A549 (cell line): ENCODE data around the gene OTUB2. TPM values are rescaled to one million over a fixed set of nuclear protein-coding genes. Genes with fewer than 3 reads are reported as not detected.

Experiments used
- ATAC-seq, 2 experiments: fragments of 200-7000 bp in 1 of 2; fragments of >200 bp in 1 of 2; cut with Nextera tagmentation in 1 of 2; cut with Tn5 transposase in 1 of 2; 3 replicates each; pipeline versions ENCODE4 v1.8.0 to v1.9.1; 2018 to 2020; ENCODE audit warnings: mild to moderate bottlenecking in 1 of 2, moderate library complexity in 1 of 2
- CTCF ChIA-PET: fragments of 300-600 bp; sonication (Branson Sonifier 250); formaldehyde crosslinking; extraction: SDS; loops from one replicate; lab custom pipeline; 2021; ENCODE audit warnings: antibody characterized with exemption, inconsistent platforms; lab: Yijun Ruan, JAX
- POLR2A ChIA-PET: fragments of 350-600 bp; formaldehyde crosslinking; extraction: SDS; loops from one replicate; lab custom pipeline; 2021; ENCODE audit warnings: antibody characterized with exemption, inconsistent platforms; lab: Yijun Ruan, JAX
- DNase-seq, 2 experiments: peaks; one replicate each; pipeline versions ENCODE4 v3.0.0 to v3.0.0-alpha.2; 2011 to 2016; ENCODE audit warnings: low read depth in 1 of 2, low spot score in 1 of 2
- FAIRE-seq: peaks from 2 replicates; lab custom pipeline; 2011; peaks lifted over from hg19 to GRCh38; lab: Jason Lieb, UNC
- H3K27ac ChIP-seq, 2 experiments: fragments of >200 bp; sonication (Bioruptor Twin); formaldehyde crosslinking; 3 replicates each; pipeline ENCODE4 v1.5.1; 2016 to 2017
- H3K4me1 ChIP-seq: fragments of >200 bp; sonication (Bioruptor Twin); formaldehyde crosslinking; 3 replicates; pipeline ENCODE4 v1.6.1; 2016
- H3K4me2 ChIP-seq: fragments of >200 bp; sonication (Bioruptor Twin); formaldehyde crosslinking; 3 replicates; pipeline ENCODE4 v1.6.1; 2016
- H3K4me3 ChIP-seq: fragments of >200 bp; sonication (Bioruptor Twin); formaldehyde crosslinking; 3 replicates; pipeline ENCODE4 v1.5.1; 2016
- H3K9me3 ChIP-seq: fragments of >200 bp; sonication (Bioruptor Twin); formaldehyde crosslinking; 3 replicates; pipeline ENCODE4 v1.6.1; 2016
- BCL3 ChIP-seq: fragments of >200 bp; sonication (Bioruptor Twin); formaldehyde crosslinking; IDR thresholded peaks from 3 replicates; pipeline ENCODE4 v1.6.1; 2016
- CHD2 ChIP-seq: fragments of 150-350 bp; IDR thresholded peaks from 2 replicates; pipeline ENCODE4 v1.6.1; 2014; ENCODE audit warnings: low read length; ENCODE audit not compliant: partially characterized antibody
- EHF ChIP-seq: fragments of 250-450 bp; sonication (Bioruptor Pico); IDR thresholded peaks from 2 replicates; pipeline ENCODE4 v1.5.0; 2020; ENCODE audit warnings: mild to moderate bottlenecking
- ELK1 ChIP-seq: fragments of 150-350 bp; IDR thresholded peaks from 2 replicates; pipeline ENCODE4 v1.6.1; 2014; ENCODE audit warnings: low read depth, mild to moderate bottlenecking, low read length
- JUNB ChIP-seq: fragments of >200 bp; sonication (Bioruptor Twin); formaldehyde crosslinking; IDR thresholded peaks from 2 replicates; pipeline ENCODE4 v1.6.1; 2016
- KDM1A ChIP-seq: fragments of 200-600 bp; sonication (generic); IDR thresholded peaks from 2 replicates; pipeline ENCODE4 v1.6.1; 2016; ENCODE audit warnings: low read depth, mild to moderate bottlenecking
- KDM5A ChIP-seq: fragments of 200-600 bp; sonication (generic); IDR thresholded peaks from 2 replicates; pipeline ENCODE4 v1.6.1; 2016; ENCODE audit warnings: antibody characterized with exemption, mild to moderate bottlenecking
- NPAS2 ChIP-seq: fragments of 250-450 bp; sonication (Bioruptor Pico); IDR thresholded peaks from 2 replicates; pipeline ENCODE4 v1.8.0; 2022; ENCODE audit warnings: mild to moderate bottlenecking, moderate library complexity, borderline replicate concordance
- RAD21 ChIP-seq, 2 experiments: fragments of >200 bp in 1 of 2; sonication (Bioruptor Twin) in 1 of 2; formaldehyde crosslinking in 1 of 2; IDR thresholded peaks in 1 of 2; conservative IDR thresholded peaks in 1 of 2; 2 replicates in 1 of 2; 3 replicates in 1 of 2; pipeline ENCODE4 v1.6.1; 2012 to 2018; ENCODE audit warnings: inconsistent platforms in 1 of 2
- RARB ChIP-seq: fragments of 250-450 bp; sonication (Bioruptor Pico); IDR thresholded peaks from 2 replicates; pipeline ENCODE4 v1.8.0; 2021; ENCODE audit warnings: mild to moderate bottlenecking, moderate library complexity
- RCOR1 ChIP-seq: fragments of 150-350 bp; IDR thresholded peaks from 2 replicates; pipeline ENCODE4 v1.6.1; 2014; ENCODE audit warnings: antibody characterized with exemption, low read length, low read depth
- SMC3 ChIP-seq: fragments of >200 bp; sonication (Bioruptor Twin); formaldehyde crosslinking; IDR thresholded peaks from 3 replicates; pipeline ENCODE4 v1.6.1; 2018; ENCODE audit warnings: inconsistent platforms
- ZFP36 ChIP-seq: fragments of 450-650 bp; IDR thresholded peaks from 2 replicates; pipeline ENCODE4 v1.6.1; 2014; ENCODE audit warnings: borderline replicate concordance; ENCODE audit not compliant: partially characterized antibody
- ZNF302 ChIP-seq: fragments of 250-450 bp; sonication (Bioruptor Pico); IDR thresholded peaks from 2 replicates; pipeline ENCODE4 v1.9.0; 2021; ENCODE audit warnings: inconsistent platforms, mild to moderate bottlenecking, moderate library complexity
- WGBS: methylation state at CpG from one replicate; pipeline ENCODE4 v1.1.6; 2017; ENCODE audit errors: missing lambda C conversion rate; 5-methylcytosine and 5-hydroxymethylcytosine counted together
- polyA plus RNA-seq, 4 experiments: library from polyadenylated mRNA; depleted of rRNA in 3 of 4; stranded (reverse); fragments of >200 nt; fragmentation: RNase III in 1 of 4; extraction: RNeasy Plus Mini Kit Qiagen cat#74134 plus additional on column Dnase treatment in 1 of 4; gene quantifications; 2 replicates in 3 of 4; 3 replicates in 1 of 4; pipeline ENCODE4 v1.2.3, GENCODE V29; 2011 to 2017

OTUB2 gene
- polyA plus RNA-seq, 2 of the 4 experiments (the other 2 are of a cell fraction): 1.2 to 2.5 TPM

GRCh38 chr14:93998871-93999403 lies 27.2 kb upstream of the OTUB2 start:
- Histone ChIP-seq H3K27ac (no peak overlapping the region), H3K4me1 (peaks cover 12% of the 10 kb centered on the region; the same call in 2 of the 3 replicates), H3K4me2 (no peak overlapping the region), H3K9me3 (no peaks in the 10 kb centered on the region), H3K4me3 (no peak overlapping the region)
- ATAC-seq: no peak
- POLR2A ChIA-PET: interaction anchor here (1.0 kb wide), 1 partner anchor 60 kb away, joined by 3 read pairs; no protein-coding TSS in a partner anchor
- TF ChIP-seq EHF (CRISPR knock-in tag): no peak
- TF ChIP-seq RCOR1: no peak
- no peak for TF ChIP-seq ZNF302 (CRISPR knock-in tag)
- TF ChIP-seq ELK1: no peak
- no peak for TF ChIP-seq KDM5A
- FAIRE-seq: no peak
- CTCF ChIA-PET: interaction anchor here (0.6 to 12.5 kb wide), 8 partner anchors 13 to 138 kb away, joined by 3 to 400 read pairs (median 20); no protein-coding TSS in a partner anchor
- 100% methylated on average over 1 of the region's 7 CpGs for WGBS
- DNase-seq: no peak

- CTCF ChIA-PET: interaction anchor here (0.6 to 12.5 kb wide), 12 partner anchors 10 to 370 kb away, joined by 3 to 400 read pairs (median 5); no protein-coding TSS in a partner anchor
Observed at GRCh38 chr14:93999573-93999972, 26.6 kb upstream of the OTUB2 start.

GRCh38 chr14:94000267-94000666 lies 25.9 kb upstream of the OTUB2 start:
- Histone ChIP-seq H3K4me2 (no peak overlapping the region), H3K27ac (no peak overlapping the region), H3K4me3 (no peak overlapping the region), H3K4me1 (peaks cover 3% of the 10 kb centered on the region; the same call in 2 of the 3 replicates), H3K9me3 (no peaks in the 10 kb centered on the region)
- POLR2A ChIA-PET: no interaction called here
- CTCF ChIA-PET: interaction anchor here (0.7 to 12.5 kb wide), 13 partner anchors 8 to 137 kb away, joined by 3 to 400 read pairs (median 11); no protein-coding TSS in a partner anchor
- FAIRE-seq: no peak
- no peak for DNase-seq
- 53% methylated on average over 6 of the region's 6 CpGs for whole genome bisulfite sequencing
- ATAC-seq: no peak
- TF ChIP-seq KDM1A (no peak), ZFP36 (peak; percentile 76)

More at GRCh38 chr14:93999573-93999972, 26.6 kb upstream of the OTUB2 start:
- POLR2A ChIA-PET: interaction anchor here (1.0 kb wide), 1 partner anchor 60 kb away, joined by 3 read pairs; no protein-coding TSS in a partner anchor
- Histone ChIP-seq H3K9me3 (no peaks in the 10 kb centered on the region), H3K4me2 (no peak overlapping the region), H3K4me3 (no peak overlapping the region), H3K4me1 (peaks cover 10% of the 10 kb centered on the region; the same call in 2 of the 3 replicates), H3K27ac (no peak overlapping the region)
- no peak for ATAC-seq
- TF ChIP-seq CHD2 (no peak), ZNF302 (CRISPR knock-in tag) (no peak), NPAS2 (no peak), RAD21 (conservative IDR thresholded peaks at IDR 0.05 in 1 of 2, IDR thresholded peaks at IDR 0.05 in 1 of 2) (no peak), BCL3 (no peak), RARB (CRISPR knock-in tag) (no peak), SMC3 (no peak)
- no peak for DNase-seq
- WGBS: 42% methylated on average over 8 of the region's 8 CpGs
- FAIRE-seq: no peak

- Histone ChIP-seq H3K9me3 (no peaks in the 10 kb centered on the region), H3K4me2 (no peak overlapping the region), H3K4me3 (no peak overlapping the region), H3K4me1 (no peaks in the 10 kb centered on the region), H3K27ac (no peak overlapping the region; a peak in 1 of 6 replicates)
- peak in 1 of 2 experiments; percentile 13; a peak in 3 of 6 replicates for ATAC-seq
- TF ChIP-seq KDM1A (no peak), EHF (CRISPR knock-in tag) (no peak), JUNB (no peak)
- POLR2A ChIA-PET: no interaction called here
- FAIRE-seq: no peak
- CTCF ChIA-PET: interaction anchor here (0.5 to 12.5 kb wide), 22 partner anchors 9 to 360 kb away, joined by 3 to 400 read pairs (median 4); no protein-coding TSS in a partner anchor
- no peak for DNase-seq
- 75% methylated on average over 11 of the region's 13 CpGs for WGBS
Observed at GRCh38 chr14:94001016-94001415, 25.1 kb upstream of the OTUB2 start.
